Stimulated activated CD8-positive, alpha-beta memory T cell treated with anti-CD3 and anti-CD28 coated beads, Interleukin-15, amount 100 ng/mL, for 1 hour (primary cell): Measurements from ENCODE around the gene ISOC2.

ENCODE experiments used
- DNase-seq: peaks from one replicate; pipeline ENCODE4 v3.0.0-alpha.2; 2020; ENCODE audit warnings: low read depth

Gene ISOC2

GRCh38 chr19:55489711-55490477, 28.5 kb upstream of the ISOC2 start:
- DNase-seq, result no peak

GRCh38 chr19:55488986-55489710, 27.7 kb upstream of the ISOC2 start:
- no peak for DNase-seq

GRCh38 chr19:55487924-55488687, 26.7 kb upstream of the ISOC2 start, which contains the start of gene SSC5D:
Gene SSC5D (plus strand): TSS chr19:55488436. CDS start chr19:55488590, 154 bp downstream.
- no peak for DNase-seq

GRCh38 chr19:55486971-55487923, 25.8 kb upstream of the ISOC2 start:
- DNase-seq, result no peak

GRCh38 chr19:55486043-55486970, 24.9 kb upstream of the ISOC2 start:
- no peak for DNase-seq

- DNase-seq, result no peak
Measured at GRCh38 chr19:55485439-55486011, 24.1 kb upstream of the ISOC2 start.

GRCh38 chr19:55484593-55485438, 23.4 kb upstream of the ISOC2 start, which contains the start of gene NAT14:
Gene NAT14 (plus strand): TSS chr19:55485188. CDS start chr19:55485709, 521 bp downstream.
- DNase-seq, result peak; percentile 39

- no peak for DNase-seq
Measured at GRCh38 chr19:55483706-55484592, 22.5 kb upstream of the ISOC2 start.

GRCh38 chr19:55482967-55483705, 21.7 kb upstream of the ISOC2 start:
- DNase-seq, result no peak

GRCh38 chr19:55482156-55482961, 20.9 kb upstream of the ISOC2 start:
- DNase-seq, result no peak

- no peak for DNase-seq
Measured at GRCh38 chr19:55481794-55482155, 20.3 kb upstream of the ISOC2 start.

GRCh38 chr19:55481148-55481793, 19.8 kb upstream of the ISOC2 start:
- DNase-seq, result no peak

GRCh38 chr19:55479451-55480230, 18.2 kb upstream of the ISOC2 start:
- DNase-seq, result no peak

GRCh38 chr19:55479045-55479444, 17.6 kb upstream of the ISOC2 start:
- DNase-seq, result no peak

- no peak for DNase-seq
Measured at GRCh38 chr19:55478364-55478763, 16.9 kb upstream of the ISOC2 start.
